ENCODE results near the gene SERPINA6.

Gene SERPINA6

DNA sequence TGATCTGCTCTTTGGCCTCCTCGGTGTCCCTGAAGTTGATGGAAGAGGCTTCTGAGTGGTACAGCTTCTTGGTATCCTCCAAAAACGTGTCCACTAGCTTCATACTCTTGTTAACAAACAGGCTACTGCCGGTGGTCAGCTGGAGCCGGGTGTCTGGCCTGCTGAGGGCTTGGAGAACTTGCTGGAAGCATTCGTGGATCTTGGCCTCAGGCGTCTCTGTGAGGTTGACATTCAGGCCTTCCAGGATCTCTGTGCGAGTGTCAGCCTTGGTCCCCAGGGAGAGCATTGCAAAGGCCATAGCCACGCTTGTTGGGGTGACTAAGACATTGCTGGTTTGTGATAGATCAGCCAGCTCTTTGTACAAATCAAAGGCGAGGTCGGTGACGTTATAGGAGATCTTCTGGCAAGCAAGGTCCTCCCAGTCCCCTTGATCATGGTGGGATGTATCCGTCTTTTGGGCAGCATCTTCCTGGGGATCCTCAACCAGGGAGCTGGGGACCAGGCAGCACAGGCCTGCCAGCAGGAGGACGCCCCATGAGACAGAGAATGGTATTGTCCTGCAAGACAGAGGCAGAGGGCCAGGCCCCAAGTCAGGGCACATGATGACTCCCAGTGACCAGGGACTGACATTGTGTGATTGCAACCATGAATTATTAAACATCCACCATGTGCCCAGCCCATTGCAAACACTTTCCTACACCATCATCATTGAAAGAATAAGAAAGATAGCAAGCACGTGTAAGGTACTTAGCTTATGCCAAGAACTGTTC is 43.2 kb upstream of the SERPINA6 start, which contains the start of gene SERPINA2:
Gene SERPINA2, minus strand, starts transcription at position 553 of the 770 bp plus-strand sequence.
- TF ChIP-seq, protein P1, sequence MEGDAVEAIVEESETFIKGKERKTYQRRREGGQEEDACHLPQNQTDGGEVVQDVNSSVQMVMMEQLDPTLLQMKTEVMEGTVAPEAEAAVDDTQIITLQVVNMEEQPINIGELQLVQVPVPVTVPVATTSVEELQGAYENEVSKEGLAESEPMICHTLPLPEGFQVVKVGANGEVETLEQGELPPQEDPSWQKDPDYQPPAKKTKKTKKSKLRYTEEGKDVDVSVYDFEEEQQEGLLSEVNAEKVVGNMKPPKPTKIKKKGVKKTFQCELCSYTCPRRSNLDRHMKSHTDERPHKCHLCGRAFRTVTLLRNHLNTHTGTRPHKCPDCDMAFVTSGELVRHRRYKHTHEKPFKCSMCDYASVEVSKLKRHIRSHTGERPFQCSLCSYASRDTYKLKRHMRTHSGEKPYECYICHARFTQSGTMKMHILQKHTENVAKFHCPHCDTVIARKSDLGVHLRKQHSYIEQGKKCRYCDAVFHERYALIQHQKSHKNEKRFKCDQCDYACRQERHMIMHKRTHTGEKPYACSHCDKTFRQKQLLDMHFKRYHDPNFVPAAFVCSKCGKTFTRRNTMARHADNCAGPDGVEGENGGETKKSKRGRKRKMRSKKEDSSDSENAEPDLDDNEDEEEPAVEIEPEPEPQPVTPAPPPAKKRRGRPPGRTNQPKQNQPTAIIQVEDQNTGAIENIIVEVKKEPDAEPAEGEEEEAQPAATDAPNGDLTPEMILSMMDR (IDR thresholded peaks at IDR 0.05), result no peak

DNA sequence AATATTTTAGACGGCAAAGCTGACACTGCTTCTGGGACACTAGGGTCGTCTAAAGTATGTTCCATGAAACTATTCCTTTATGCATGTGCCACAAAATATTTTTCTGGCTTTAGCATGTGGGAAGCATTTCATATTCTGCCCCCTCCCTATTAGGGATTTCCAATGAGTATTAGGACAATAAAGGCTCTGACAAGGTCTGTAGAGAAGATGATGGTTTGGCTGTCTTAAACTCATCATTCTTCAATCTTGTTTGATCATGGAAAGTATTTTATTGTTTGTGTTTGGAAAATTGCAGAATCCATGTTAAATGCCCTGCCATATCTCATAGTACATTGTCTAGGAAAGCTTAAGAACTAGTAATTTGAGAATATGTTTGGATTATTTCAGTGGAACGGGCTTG is 42.5 kb upstream of the SERPINA6 start:
- TF ChIP-seq, protein P1 (IDR thresholded peaks at IDR 0.05), result no peak

DNA sequence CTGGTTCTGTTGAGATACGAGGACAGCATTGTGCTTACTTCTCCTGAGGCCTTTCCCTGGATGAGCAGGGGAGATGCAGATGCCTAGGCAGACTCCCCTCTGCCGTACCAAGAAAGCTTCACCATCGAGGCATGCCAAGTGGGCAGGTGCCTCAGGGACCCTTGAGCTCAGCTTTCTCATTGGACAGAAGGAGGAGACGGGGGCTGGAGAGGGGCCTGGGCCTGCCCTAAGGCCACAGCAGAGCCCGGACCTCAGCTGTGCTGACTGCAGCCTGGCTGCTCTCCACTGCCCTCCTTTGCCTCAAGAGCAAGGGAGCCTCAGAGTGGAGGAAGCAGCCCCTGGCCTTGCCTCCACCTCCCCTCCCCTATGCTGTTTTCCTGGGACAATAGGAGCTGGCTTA is 41.8 kb upstream of the SERPINA6 start:
- TF ChIP-seq, protein P1 (IDR thresholded peaks at IDR 0.05), result no peak

DNA sequence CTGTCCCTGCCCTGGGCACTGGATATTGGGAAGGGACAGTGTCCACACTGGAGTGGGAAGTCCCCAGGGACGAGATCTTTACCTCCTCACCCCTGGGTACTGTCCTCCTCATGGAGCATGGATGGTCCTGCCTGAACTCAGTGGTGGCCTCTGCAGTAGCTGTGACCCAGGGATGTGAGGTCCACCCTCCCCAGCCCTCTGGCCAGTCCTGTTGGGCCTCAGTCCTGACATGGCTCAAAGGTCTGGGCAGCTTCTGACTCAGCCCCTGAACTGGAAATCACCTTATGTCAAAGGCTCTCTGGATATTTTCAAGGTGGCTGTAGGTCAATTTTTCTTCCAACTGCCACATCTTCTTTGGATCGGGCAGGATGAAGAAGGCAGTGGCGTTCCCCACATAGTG is 40.9 kb upstream of the SERPINA6 start:
- TF ChIP-seq, protein P1 (IDR thresholded peaks at IDR 0.05), result no peak

DNA sequence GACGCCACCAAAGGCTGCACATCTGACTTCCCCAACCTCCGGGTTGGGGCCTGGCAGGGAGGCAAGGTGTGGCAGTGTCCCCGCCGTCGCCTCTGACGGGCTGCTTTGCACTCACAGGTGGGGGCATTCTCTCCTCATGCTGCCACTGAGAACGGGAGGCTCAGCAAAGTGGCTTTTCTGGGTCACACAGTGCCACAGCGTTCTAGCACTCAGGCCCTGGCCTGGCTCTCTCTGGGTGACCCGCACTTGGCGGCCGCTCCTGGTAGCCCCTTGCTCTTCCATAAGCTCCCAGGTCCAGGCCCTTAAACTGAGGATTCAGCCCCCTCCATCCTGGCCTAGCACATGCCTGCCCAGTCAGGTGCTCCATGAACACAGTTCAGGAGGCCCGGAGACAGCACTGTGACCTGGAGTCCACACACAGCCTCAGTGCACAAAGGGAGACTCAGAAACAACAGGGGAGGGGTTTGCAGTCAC is 40.1 kb upstream of the SERPINA6 start:
- TF ChIP-seq, protein P1 (IDR thresholded peaks at IDR 0.05), result no peak

DNA sequence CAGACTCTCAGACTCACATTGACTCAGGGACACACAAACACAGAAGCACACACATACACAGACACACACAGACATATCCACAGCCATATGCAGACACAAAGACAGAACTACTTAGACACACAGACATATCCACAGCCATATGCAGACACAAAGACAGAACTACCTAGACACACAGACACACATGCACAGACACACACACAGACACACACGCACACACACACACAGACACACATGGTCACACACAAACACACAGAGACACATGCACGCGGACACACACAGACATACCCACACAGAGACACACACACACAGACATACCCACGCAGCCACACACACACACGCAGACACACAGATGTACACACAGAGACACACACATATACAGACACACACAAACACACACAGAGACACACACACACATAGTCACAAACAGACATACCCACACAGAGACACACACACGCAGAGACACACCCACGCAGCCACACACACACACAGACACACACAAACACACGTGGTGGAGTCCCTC is 39.5 kb upstream of the SERPINA6 start:
- TF ChIP-seq, protein P1 (IDR thresholded peaks at IDR 0.05), result no peak

DNA sequence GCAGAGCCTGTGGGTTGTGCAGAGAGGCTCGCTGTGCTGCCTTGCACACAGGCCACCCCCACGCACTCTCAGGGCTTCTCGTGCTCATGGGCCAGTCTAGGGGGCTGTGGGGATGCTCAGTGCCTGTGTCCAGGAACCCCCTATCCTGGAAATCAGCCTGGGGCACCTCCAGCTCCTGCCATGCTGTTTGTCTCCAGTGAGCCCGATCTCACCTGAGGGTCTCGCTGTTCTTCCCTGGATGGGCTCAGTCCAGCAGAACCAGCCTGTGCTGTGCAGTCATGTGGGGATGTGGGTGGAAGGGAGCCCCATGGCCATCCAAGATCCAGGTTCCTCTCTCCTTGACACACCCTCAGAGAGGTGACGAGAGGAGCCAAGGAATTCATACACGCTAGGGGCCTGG is 38.5 kb upstream of the SERPINA6 start:
- TF ChIP-seq, protein P1 (IDR thresholded peaks at IDR 0.05), result no peak

Data from LNCAP (cell line).